Adipocyte (in vitro differentiated cells): ENCODE measurements around the gene POLR3A.

ENCODE experiments used
- DNase-seq: peaks from one replicate; pipeline ENCODE4 v3.0.0-alpha.2; 2015; ENCODE audit warnings: low read depth
- H3K27me3 ChIP-seq: replicated peaks from 2 replicates; pipeline ENCODE4 v1.7.0; 2013; ENCODE audit warnings: mild to moderate bottlenecking, low read length, moderate library complexity; ENCODE audit not compliant: control insufficient read depth, insufficient read depth
- H3K36me3 ChIP-seq: 2 replicates; pipeline ENCODE4 v1.7.0; 2013; ENCODE audit warnings: low read length, mild to moderate bottlenecking, moderate library complexity; ENCODE audit not compliant: control insufficient read depth, insufficient read depth, severe bottlenecking
- H3K4me1 ChIP-seq: 2 replicates; pipeline ENCODE4 v1.7.0; 2013; ENCODE audit warnings: mild to moderate bottlenecking, low read length, moderate library complexity; ENCODE audit not compliant: control insufficient read depth, insufficient read depth
- H3K4me3 ChIP-seq: 2 replicates; pipeline ENCODE4 v1.7.0; 2013; ENCODE audit warnings: mild to moderate bottlenecking, low read length, moderate library complexity
- H3K9ac ChIP-seq: 2 replicates; pipeline ENCODE4 v1.7.0; 2013; ENCODE audit warnings: mild to moderate bottlenecking, low read length, moderate library complexity
- H3K9me3 ChIP-seq: 2 replicates; pipeline ENCODE4 v1.7.0; 2013; ENCODE audit warnings: mild to moderate bottlenecking, low read length, moderate library complexity; ENCODE audit not compliant: control insufficient read depth

POLR3A gene

DNA sequence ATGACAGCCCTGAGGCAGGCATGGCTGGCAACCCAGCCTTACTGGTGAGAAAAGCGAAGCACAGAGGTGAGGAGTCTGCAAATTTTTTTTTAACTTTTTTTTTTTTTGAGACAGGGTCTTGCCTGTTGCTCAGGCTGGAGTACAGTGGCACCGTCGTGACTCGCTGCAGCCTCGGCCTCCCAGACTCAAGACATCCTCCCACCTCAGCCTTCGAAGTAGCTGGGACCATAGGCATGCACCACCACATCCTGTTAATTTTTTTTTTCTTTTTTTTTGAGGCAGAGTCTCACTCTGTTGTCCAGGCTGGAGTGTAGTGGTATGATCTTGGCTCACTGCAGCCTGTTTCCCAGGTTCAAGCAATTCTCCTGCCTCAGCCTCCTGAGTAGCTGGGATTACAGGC, 67.6 kb downstream of the POLR3A start:
- Histone ChIP-seq H3K36me3 (no peaks in the 10 kb centered on the region), H3K9me3 (peaks cover 8% of the 10 kb centered on the region), H3K9ac (no peak overlapping the region), H3K27me3 (no peaks in the 10 kb centered on the region), H3K4me3 (no peak overlapping the region), H3K4me1 (no peaks in the 10 kb centered on the region)
- DNase-seq: no peak

DNA sequence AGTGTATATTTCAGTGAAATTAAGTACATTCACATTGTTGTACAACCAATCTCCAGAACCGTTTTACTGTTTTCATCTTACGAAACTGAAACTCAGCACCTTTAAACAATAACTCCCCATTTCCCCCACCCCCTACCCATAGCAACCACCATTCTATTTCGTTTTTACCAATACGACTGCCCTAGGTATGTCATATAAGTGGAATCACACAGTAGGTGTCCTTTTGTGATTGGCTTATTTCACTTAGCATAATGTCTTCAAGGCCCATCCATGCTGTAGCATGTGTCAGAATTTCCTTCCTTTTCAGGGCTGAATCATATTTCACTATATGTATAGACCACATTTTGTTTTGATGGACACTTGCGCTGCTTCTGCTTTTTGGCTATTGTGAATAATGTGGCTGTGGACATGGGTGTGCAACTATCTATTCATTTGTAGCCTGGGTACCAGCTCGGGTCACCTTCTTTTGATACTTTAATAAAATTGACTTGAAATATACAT, 68.4 kb downstream of the POLR3A start:
- no peak for DNase-seq
- H3K4me1 ChIP-seq: no peaks in the 10 kb centered on the region
- peaks cover 8% of the 10 kb centered on the region for H3K9me3 ChIP-seq
- H3K9ac ChIP-seq: no peak overlapping the region
- no peak overlapping the region for H3K4me3 ChIP-seq
- no peaks in the 10 kb centered on the region for H3K27me3 ChIP-seq
- no peaks in the 10 kb centered on the region for H3K36me3 ChIP-seq

DNA sequence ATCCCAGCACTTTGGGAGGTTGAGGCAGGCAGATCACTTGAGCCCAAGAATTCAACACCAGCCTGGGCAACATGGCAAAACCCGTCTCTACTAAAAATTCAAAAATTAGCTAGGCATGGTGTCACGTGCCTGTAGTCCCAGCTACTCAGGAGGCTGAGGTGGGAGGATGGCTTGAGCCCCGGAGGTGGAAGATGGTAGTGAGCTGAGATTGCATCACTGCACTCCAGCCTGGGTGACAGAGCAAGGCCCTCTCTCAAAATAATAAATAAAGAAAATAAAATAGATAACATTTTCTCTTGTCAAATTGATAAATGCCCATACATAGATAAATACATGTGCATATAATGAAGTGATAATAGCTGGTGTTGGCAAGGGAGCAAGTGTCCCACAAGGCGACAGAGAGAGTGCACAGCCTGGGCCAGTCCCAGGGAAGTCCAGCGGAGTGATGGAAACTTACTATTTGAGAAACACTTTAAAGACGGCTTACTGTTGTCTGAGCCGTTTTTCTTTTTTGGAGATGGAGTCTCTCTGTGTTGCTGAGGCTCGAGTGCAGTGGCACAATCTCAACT, 69.3 kb downstream of the POLR3A start:
- Histone ChIP-seq H3K4me3 (no peak overlapping the region), H3K9me3 (peaks cover 8% of the 10 kb centered on the region), H3K4me1 (no peaks in the 10 kb centered on the region), H3K9ac (no peak overlapping the region), H3K27me3 (no peaks in the 10 kb centered on the region), H3K36me3 (no peaks in the 10 kb centered on the region)
- no peak for DNase-seq

DNA sequence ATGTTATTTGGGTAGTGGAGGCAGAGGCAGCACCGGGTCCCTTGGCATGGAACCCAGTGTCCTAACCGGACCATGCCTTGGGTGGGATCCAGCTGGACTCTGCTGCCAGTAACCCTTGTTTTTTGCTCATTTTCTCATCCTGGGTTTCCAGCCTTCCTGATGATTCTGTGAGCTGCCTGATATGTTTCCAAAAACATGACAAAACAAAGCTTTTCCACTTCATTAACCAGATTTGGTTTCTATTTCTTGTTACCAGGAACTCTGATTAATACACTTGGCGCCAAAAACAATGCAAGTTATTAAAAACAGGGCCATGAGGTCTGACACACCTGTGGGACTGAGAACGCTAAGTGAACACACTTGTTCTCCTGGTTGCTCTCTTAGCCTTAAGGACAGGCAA, 69.9 kb downstream of the POLR3A start:
- no peaks in the 10 kb centered on the region for H3K36me3 ChIP-seq
- no peaks in the 10 kb centered on the region for H3K4me1 ChIP-seq
- no peak overlapping the region for H3K9ac ChIP-seq
- H3K9me3 ChIP-seq: peaks cover 8% of the 10 kb centered on the region
- H3K4me3 ChIP-seq: no peak overlapping the region
- DNase-seq: no peak
- H3K27me3 ChIP-seq: no peaks in the 10 kb centered on the region

DNA sequence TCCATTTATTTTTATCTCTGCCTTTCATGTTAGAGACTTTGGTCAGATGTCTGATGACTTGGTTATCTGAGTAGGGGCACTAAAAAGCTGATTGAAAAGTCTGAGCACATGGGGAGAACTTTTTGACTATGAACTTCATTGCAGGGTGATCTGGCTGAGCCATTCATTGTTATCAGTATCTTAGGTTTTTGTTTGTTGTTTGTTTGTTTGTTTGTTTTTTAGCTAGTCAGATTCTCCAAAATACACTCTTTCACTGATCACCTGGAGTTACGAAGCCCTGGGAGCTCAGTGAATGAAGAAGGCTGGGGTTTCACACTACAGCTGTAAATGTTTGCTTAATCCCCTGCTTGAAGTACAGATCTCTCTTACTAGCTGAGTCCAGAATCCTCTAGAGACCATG, 74.2 kb downstream of the POLR3A start:
- Histone ChIP-seq H3K9ac (no peak overlapping the region), H3K4me1 (no peaks in the 10 kb centered on the region), H3K36me3 (no peaks in the 10 kb centered on the region), H3K27me3 (peaks cover 4% of the 10 kb centered on the region), H3K4me3 (no peak overlapping the region), H3K9me3 (peaks cover 12% of the 10 kb centered on the region)
- no peak for DNase-seq

DNA sequence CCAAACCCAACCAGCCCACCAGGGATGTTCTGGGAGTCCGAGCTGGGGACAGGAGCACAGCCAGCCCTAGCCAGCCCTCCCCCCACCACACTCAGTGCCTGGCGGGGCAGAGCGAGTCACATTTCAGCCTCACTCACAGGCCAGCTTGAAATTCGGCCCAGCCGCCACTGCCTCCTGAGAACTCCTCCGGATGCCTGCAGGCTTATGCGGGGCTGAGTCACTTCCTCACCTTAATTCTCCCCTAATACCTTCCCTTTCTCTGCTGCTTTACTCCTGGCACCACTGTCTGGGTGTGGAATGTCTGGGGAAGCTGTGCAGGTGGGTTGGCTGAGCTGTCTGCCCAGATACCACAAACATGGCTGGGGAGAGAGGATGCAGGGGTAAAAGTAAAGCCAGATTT, 80.1 kb downstream of the POLR3A start:
- Histone ChIP-seq H3K36me3 (no peaks in the 10 kb centered on the region), H3K4me1 (no peaks in the 10 kb centered on the region), H3K9me3 (peaks cover 12% of the 10 kb centered on the region), H3K27me3 (peaks cover 4% of the 10 kb centered on the region), H3K9ac (no peak overlapping the region), H3K4me3 (no peak overlapping the region)
- DNase-seq: peak; percentile 55

DNA sequence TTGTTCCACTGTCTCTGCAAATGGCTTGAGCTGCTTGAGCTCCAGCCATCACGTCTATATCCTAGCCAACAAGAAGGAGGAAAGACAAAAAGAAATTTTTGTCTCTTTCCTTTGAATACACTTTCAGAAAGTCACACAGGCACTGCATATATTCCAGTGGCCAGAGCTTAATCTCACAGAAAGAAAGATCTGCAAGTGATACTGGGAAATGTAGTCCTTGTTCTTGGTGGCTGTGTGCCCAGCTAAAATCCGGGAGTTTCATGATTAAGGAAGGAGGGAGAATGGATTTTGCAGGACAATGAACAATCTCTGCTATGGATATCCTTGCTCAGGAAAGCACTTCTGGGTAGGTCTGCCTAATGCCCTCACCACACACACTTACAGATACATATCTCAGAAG, 83.2 kb downstream of the POLR3A start:
- H3K4me1 ChIP-seq: peaks cover 12% of the 10 kb centered on the region
- peaks cover 2% of the 10 kb centered on the region for H3K9me3 ChIP-seq
- no peaks in the 10 kb centered on the region for H3K36me3 ChIP-seq
- H3K4me3 ChIP-seq: no peak overlapping the region
- H3K27me3 ChIP-seq: no peaks in the 10 kb centered on the region
- H3K9ac ChIP-seq: no peak overlapping the region
- no peak for DNase-seq

DNA sequence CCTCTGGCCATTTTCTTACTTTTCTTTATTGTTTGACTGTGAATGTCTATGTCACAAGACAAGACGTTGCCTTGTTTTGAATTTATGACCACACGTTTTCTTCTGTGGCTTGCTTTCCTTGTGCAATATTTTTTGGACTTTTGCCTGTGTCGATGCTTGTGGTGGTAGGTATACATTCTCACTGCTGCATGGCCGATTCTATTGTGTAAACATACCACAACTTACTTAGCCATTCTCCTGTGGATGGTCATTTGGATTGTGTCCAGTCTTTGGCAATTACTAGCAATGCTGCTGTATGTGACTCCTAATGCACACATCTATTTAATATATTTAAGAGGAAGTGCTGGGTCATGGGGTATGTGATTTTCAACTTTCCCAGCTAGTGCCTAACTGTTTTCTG, 84.8 kb downstream of the POLR3A start:
- DNase-seq: no peak
- H3K36me3 ChIP-seq: no peaks in the 10 kb centered on the region
- peaks cover 27% of the 10 kb centered on the region for H3K4me1 ChIP-seq
- no peaks in the 10 kb centered on the region for H3K27me3 ChIP-seq
- H3K9me3 ChIP-seq: no peaks in the 10 kb centered on the region
- no peak overlapping the region for H3K4me3 ChIP-seq
- no peak overlapping the region for H3K9ac ChIP-seq

DNA sequence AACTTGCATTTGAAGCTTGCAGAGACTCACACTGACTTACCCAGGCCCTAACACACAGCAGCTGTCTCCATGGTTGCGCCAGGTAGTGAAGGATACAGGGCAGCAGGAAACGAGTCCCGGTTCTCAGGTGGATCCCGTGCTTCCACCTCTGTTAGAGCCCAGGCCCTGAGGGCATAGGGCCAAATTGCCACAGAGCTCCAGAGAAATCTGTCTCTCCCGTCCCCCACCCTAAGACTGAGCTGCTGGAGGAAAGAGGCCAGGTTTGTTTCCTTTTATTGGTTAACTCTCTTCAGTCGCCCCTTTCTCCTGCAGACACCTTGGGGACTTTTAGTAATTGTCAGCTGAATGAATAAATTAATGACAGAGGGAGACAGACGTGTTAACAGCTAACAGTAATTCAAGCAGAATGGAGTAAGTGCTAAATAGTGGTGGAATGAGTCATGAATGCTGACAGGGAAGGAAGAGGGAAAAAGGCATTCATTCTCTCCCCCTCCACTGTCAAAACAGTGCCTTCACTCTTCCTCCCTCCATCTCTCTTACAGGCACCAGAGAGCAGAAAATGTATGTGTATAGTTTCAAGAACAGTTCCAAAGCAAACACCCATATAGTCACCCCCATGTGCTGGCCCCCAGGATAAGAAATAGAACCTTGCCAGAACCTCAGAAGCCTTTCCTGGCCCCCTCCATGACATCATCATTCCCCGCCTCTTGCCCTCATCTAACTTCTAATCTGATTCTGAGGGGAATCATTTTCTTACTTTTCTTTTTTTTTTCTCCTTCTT, 86.0 kb downstream of the POLR3A start:
- H3K9ac ChIP-seq: peak overlapping the region; percentile 49
- H3K4me3 ChIP-seq: peak overlapping the region; percentile 52
- DNase-seq: peak; percentile 57
- no peaks in the 10 kb centered on the region for H3K36me3 ChIP-seq
- no peaks in the 10 kb centered on the region for H3K9me3 ChIP-seq
- no peaks in the 10 kb centered on the region for H3K27me3 ChIP-seq
- H3K4me1 ChIP-seq: peaks cover 32% of the 10 kb centered on the region

DNA sequence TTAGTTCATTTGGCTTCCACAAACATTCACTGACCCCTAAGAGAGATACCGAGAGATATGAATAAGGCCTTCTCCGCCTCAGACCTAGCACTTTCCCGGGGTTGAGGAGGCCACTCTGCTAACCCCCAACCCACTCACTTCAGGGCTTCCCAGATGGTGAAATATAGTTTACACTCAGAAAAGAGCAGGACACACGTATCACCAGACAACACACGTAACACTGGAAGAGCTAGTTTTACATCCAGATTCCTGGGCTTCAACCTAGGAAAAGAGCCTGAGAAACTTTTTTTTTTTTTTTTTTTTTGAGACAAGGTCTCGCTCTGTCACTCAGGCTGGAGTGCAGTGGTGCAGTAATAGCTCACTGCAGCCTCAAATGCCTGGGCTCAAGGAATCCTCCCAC, 87.5 kb downstream of the POLR3A start:
- DNase-seq: no peak
- no peaks in the 10 kb centered on the region for H3K9me3 ChIP-seq
- H3K27me3 ChIP-seq: no peaks in the 10 kb centered on the region
- H3K4me3 ChIP-seq: no peak overlapping the region
- H3K4me1 ChIP-seq: peaks cover 32% of the 10 kb centered on the region
- no peaks in the 10 kb centered on the region for H3K36me3 ChIP-seq
- H3K9ac ChIP-seq: no peak overlapping the region

DNA sequence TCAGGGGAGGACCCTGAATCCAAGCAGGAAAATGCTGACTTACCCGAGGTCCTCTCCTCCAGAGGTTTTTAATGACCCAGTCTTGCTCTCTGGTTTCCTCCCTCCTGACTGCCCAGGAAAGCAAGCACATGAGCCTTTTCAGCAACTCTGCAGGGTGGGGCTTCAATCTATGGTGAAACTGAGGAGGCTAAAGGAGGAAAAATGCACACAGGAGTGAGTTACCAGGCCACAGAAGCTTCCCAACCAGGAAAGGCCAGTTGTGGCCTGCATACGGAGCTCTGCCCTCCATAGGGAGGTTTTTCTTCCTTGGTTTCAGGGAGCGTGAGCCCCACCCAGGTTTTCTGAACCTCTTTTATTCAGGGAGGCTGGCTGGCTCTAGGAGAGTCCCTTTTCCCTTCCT, 88.7 kb downstream of the POLR3A start:
- no peak for DNase-seq
- Histone ChIP-seq H3K9ac (peak overlapping the region; percentile 45), H3K4me3 (no peak overlapping the region), H3K36me3 (no peaks in the 10 kb centered on the region), H3K27me3 (no peaks in the 10 kb centered on the region), H3K4me1 (peaks cover 32% of the 10 kb centered on the region), H3K9me3 (no peaks in the 10 kb centered on the region)
